Lower leg skin (tissue), 3 donors: Measurements from ENCODE around the gene EPB41L4B.

Source experiments
- CTCF ChIP-seq, 3 donors: fragments of 450-650 bp; IDR thresholded peaks; one replicate each; pipeline ENCODE4 v1.5.1; 2016; ENCODE audit warnings: antibody characterized with exemption in 3 of 3, mild to moderate bottlenecking in 3 of 3, moderate library complexity in 2 of 3
- POLR2A ChIP-seq, 2 donors: fragments of 450-650 bp; IDR thresholded peaks; one replicate each; pipeline ENCODE4 v1.6.1; 2016 to 2017; ENCODE audit warnings: antibody characterized with exemption in 2 of 2, mild to moderate bottlenecking in 1 of 2, moderate library complexity in 1 of 2

GRCh38 chr9:109274884-109275730, 45.8 kb downstream of the EPB41L4B start:
- TF ChIP-seq CTCF (IDR thresholded peaks at IDR 0.05), result no peak
- no peak for TF ChIP-seq POLR2A (IDR thresholded peaks at IDR 0.05)
